HG02798 (cell line): ENCODE results near the gene LHFPL2.
"Not testable (repeated sequence)": the region's sequence is repeated elsewhere in the genome, so short reads cannot be mapped to it uniquely, and the experiment has no call there.

Experiments
- ATAC-seq: cut with Tn5 transposase; IDR thresholded peaks from one replicate; pipeline ENCODE4 v1.9.1; 2021; ENCODE audit warnings: mild to moderate bottlenecking; ENCODE audit not compliant: unreplicated experiment, poor library complexity

The LHFPL2 gene

GRCh38 chr5:78667461-78668103 lies 19.0 kb upstream of the LHFPL2 start:
- no peak for ATAC-seq

- ATAC-seq, result not testable (repeated sequence)
Measured at GRCh38 chr5:78666975-78667374, 18.4 kb upstream of the LHFPL2 start.

GRCh38 chr5:78666041-78666444 lies 17.5 kb upstream of the LHFPL2 start:
- no peak for ATAC-seq

- ATAC-seq, result no peak
Measured at GRCh38 chr5:78665534-78665933, 17.0 kb upstream of the LHFPL2 start.

- ATAC-seq, result no peak
Measured at GRCh38 chr5:78662323-78662722, 13.8 kb upstream of the LHFPL2 start.

- ATAC-seq, result peak; percentile 82
Measured at GRCh38 chr5:78661691-78662090, 13.1 kb upstream of the LHFPL2 start.

- no peak for ATAC-seq
Measured at GRCh38 chr5:78661044-78661443, 12.5 kb upstream of the LHFPL2 start.

- ATAC-seq, result no peak
Measured at GRCh38 chr5:78660401-78660800, 11.8 kb upstream of the LHFPL2 start.

GRCh38 chr5:78659714-78660113 lies 11.1 kb upstream of the LHFPL2 start:
- ATAC-seq, result no peak

- no peak for ATAC-seq
Measured at GRCh38 chr5:78659114-78659513, 10.5 kb upstream of the LHFPL2 start.

GRCh38 chr5:78657201-78657600 lies 8.6 kb upstream of the LHFPL2 start:
- no peak for ATAC-seq

GRCh38 chr5:78655746-78656290 lies 7.2 kb upstream of the LHFPL2 start:
- no peak for ATAC-seq

- ATAC-seq, result no peak
Measured at GRCh38 chr5:78654386-78654785, 5.8 kb upstream of the LHFPL2 start.

GRCh38 chr5:78653681-78654366 lies 5.3 kb upstream of the LHFPL2 start:
- ATAC-seq, result no peak

- no peak for ATAC-seq
Measured at GRCh38 chr5:78653031-78653430, 4.5 kb upstream of the LHFPL2 start.

GRCh38 chr5:78651468-78651867 lies 2.9 kb upstream of the LHFPL2 start:
- ATAC-seq, result no peak

GRCh38 chr5:78650531-78650930 lies 2.0 kb upstream of the LHFPL2 start:
- ATAC-seq, result no peak

GRCh38 chr5:78649861-78650496 lies 1.4 kb upstream of the LHFPL2 start:
- no peak for ATAC-seq

GRCh38 chr5:78649211-78649695 lies 681 bp upstream of the LHFPL2 start:
- no peak for ATAC-seq

GRCh38 chr5:78647838-78648358 lies 674 bp downstream of the LHFPL2 start:
- peak; percentile 33 for ATAC-seq

GRCh38 chr5:78647351-78647818 lies 1.2 kb downstream of the LHFPL2 start:
- no peak for ATAC-seq
